ENCODE data around the gene PSMD12. TPM values are rescaled to one million over a fixed set of nuclear protein-coding genes. Genes with fewer than 3 reads are reported as not detected.
A peak's percentile ranks its signal among the peaks of the same experiment; 100 is the strongest.

The PSMD12 gene
- total and polyA plus RNA-seq, 2 donors (not counting 1 experiment from before 2014, with no cell fraction given): 21.3 to 66.2 TPM

- Histone ChIP-seq H3K4me3 (replicated peaks in 1 of 4; ENCODE audit: control extremely low read depth in 1 of 4, insufficient read depth in 1 of 4, low read depth in 3 of 4, low read length in 4 of 4) (no peak overlapping the region), H3K27me3 (ENCODE audit: control insufficient read depth, insufficient read depth, low read length) (no peaks in the 10 kb centered on the region), H4K20me1 (ENCODE audit: control insufficient read depth, extremely low read depth, insufficient read depth, low read length) (no peaks in the 10 kb centered on the region), H3K27ac (ENCODE audit: insufficient read depth, low read length) (no peak overlapping the region), H3K79me2 (ENCODE audit: control insufficient read depth, insufficient read depth, low read length) (peaks cover 8% of the 10 kb centered on the region), H3K4me1 (ENCODE audit: control insufficient read depth, extremely low read depth, insufficient read depth, low read length) (peaks cover 3% of the 10 kb centered on the region), H3K4me2 (ENCODE audit: extremely low read depth, insufficient read depth, low read length) (no peak overlapping the region), H3K36me3 (ENCODE audit: control insufficient read depth, insufficient read depth, low read length) (no peaks in the 10 kb centered on the region), H3K9ac (ENCODE audit: insufficient read depth, low read length) (no peak overlapping the region), H2AFZ (ENCODE audit: low read length) (no peak overlapping the region), H3K9me3 (ENCODE audit: control insufficient read depth, insufficient read depth, low read depth, low read length) (no peaks in the 10 kb centered on the region)
- TF ChIP-seq CTCF (conservative IDR thresholded peaks at IDR 0.05 in 1 of 2, IDR thresholded peaks at IDR 0.05 in 1 of 2; ENCODE audit: low read depth in 1 of 2, low read length in 2 of 2) (no peak), EZH2 (IDR thresholded peaks at IDR 0.05; ENCODE audit: low read length, missing control alignments) (no peak)
- DNase-seq (ENCODE audit: low read depth in 2 of 2): no peak
Observed at GRCh38 chr17:67385122-67385988, 19.0 kb upstream of the PSMD12 start.

DNA sequence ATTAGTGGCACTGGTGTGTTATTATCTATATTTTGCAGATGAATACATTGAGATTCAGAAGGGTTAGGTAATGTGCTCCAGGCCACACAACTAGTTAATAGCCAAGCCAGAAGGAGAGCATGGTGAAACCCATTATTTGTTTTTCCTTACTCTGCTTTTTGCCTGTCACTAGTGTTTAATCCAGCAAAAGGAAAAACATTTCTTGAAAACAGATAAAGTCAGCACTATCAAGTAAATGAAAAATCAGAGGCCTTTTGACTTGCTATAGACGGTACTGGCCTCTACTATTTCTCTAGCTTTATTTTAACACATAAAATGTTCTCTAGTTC lies 15.5 kb upstream of the PSMD12 start:
- DNase-seq (ENCODE audit: low read depth in 2 of 2): no peak
- Histone ChIP-seq H3K36me3 (ENCODE audit: control insufficient read depth, insufficient read depth, low read length) (no peaks in the 10 kb centered on the region), H3K4me3 (replicated peaks in 1 of 4; ENCODE audit: control extremely low read depth in 1 of 4, insufficient read depth in 1 of 4, low read depth in 3 of 4, low read length in 4 of 4) (no peak overlapping the region), H3K27ac (ENCODE audit: insufficient read depth, low read length) (no peak overlapping the region), H2AFZ (ENCODE audit: low read length) (no peak overlapping the region), H3K9ac (ENCODE audit: insufficient read depth, low read length) (no peak overlapping the region), H3K4me2 (ENCODE audit: extremely low read depth, insufficient read depth, low read length) (no peak overlapping the region), H3K4me1 (ENCODE audit: control insufficient read depth, extremely low read depth, insufficient read depth, low read length) (peaks cover 3% of the 10 kb centered on the region), H3K9me3 (ENCODE audit: control insufficient read depth, insufficient read depth, low read depth, low read length) (no peaks in the 10 kb centered on the region), H3K27me3 (ENCODE audit: control insufficient read depth, insufficient read depth, low read length) (no peaks in the 10 kb centered on the region), H4K20me1 (ENCODE audit: control insufficient read depth, extremely low read depth, insufficient read depth, low read length) (no peaks in the 10 kb centered on the region), H3K79me2 (ENCODE audit: control insufficient read depth, insufficient read depth, low read length) (peaks cover 13% of the 10 kb centered on the region)
- TF ChIP-seq EZH2 (IDR thresholded peaks at IDR 0.05; ENCODE audit: low read length, missing control alignments): no peak
- TF ChIP-seq CTCF (conservative IDR thresholded peaks at IDR 0.05 in 1 of 2, IDR thresholded peaks at IDR 0.05 in 1 of 2; ENCODE audit: low read depth in 1 of 2, low read length in 2 of 2): no peak

DNA sequence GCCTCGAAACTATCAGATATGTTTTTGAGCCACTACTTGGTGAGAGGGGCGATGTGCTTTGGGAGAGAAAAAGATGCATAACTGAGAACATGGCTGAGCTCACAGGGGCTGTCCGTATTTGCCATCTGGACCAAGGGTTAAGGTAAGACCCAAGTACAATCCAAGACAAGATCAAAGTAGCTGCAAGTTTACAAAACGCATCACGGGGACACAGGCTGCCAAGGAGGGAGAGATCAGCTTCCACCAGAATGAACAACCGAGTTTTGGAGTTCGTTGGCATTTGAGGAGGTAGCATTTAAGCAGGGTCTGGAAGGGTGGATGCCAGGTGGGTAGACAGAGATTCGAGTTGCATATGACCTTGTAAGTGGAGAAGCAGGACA lies 12.9 kb upstream of the PSMD12 start:
- Histone ChIP-seq H3K4me3 (replicated peaks in 1 of 4; ENCODE audit: control extremely low read depth in 1 of 4, insufficient read depth in 1 of 4, low read depth in 3 of 4, low read length in 4 of 4) (peak overlapping the region; percentile 49 to 92 (median 70)), H3K4me1 (ENCODE audit: control insufficient read depth, extremely low read depth, insufficient read depth, low read length) (peaks cover 14% of the 10 kb centered on the region), H3K9me3 (ENCODE audit: control insufficient read depth, insufficient read depth, low read depth, low read length) (no peaks in the 10 kb centered on the region), H3K27me3 (ENCODE audit: control insufficient read depth, insufficient read depth, low read length) (no peaks in the 10 kb centered on the region), H3K27ac (ENCODE audit: insufficient read depth, low read length) (peak overlapping the region; percentile 74), H2AFZ (ENCODE audit: low read length) (peak overlapping the region; percentile 77), H3K36me3 (ENCODE audit: control insufficient read depth, insufficient read depth, low read length) (no peaks in the 10 kb centered on the region), H3K9ac (ENCODE audit: insufficient read depth, low read length) (peak overlapping the region; percentile 44), H3K79me2 (ENCODE audit: control insufficient read depth, insufficient read depth, low read length) (peaks cover 13% of the 10 kb centered on the region), H3K4me2 (ENCODE audit: extremely low read depth, insufficient read depth, low read length) (peak overlapping the region; percentile 93), H4K20me1 (ENCODE audit: control insufficient read depth, extremely low read depth, insufficient read depth, low read length) (no peaks in the 10 kb centered on the region)
- no peak for DNase-seq (ENCODE audit: low read depth in 2 of 2)
- TF ChIP-seq CTCF (conservative IDR thresholded peaks at IDR 0.05 in 1 of 2, IDR thresholded peaks at IDR 0.05 in 1 of 2; ENCODE audit: low read depth in 1 of 2, low read length in 2 of 2) (no peak), EZH2 (IDR thresholded peaks at IDR 0.05; ENCODE audit: low read length, missing control alignments) (no peak)

All from fibroblast of lung (primary cell).